Measurements from ENCODE around the gene ZNF483. TPM values are rescaled to one million over a fixed set of nuclear protein-coding genes. Genes with fewer than 3 reads are reported as not detected.
A peak's percentile ranks its signal among the peaks of the same experiment; 100 is the strongest.

ZNF483 gene
- total RNA-seq (2021; fragmentation: NEBNext Ultra II Directional; extraction: Animal tissue kit (Norgen Biotek cat#: 25700)): under 1 TPM; 0.33 to 0.94 (median 0.84) TPM
- long read RNA-seq: 0 reads

- DNase-seq: peak; percentile 7
- Mint-ChIP-seq H3K4me1 (ENCODE audit: low read depth) (peaks cover 24% of the 10 kb centered on the region), H3K27ac (peak within 1 kb of the TSS; percentile 45), H3K4me3 (peak within 1 kb of the TSS; percentile 87), H3K9me3 (peaks cover 4% of the 10 kb centered on the region; the same call in 1 of the 2 replicates), H3K27me3 (ENCODE audit: insufficient read depth) (peaks cover 6% of the 10 kb centered on the region), H3K36me3 (ENCODE audit: low read depth) (peaks cover 5% of the 10 kb centered on the region; the same call in 1 of the 2 replicates)
- no peak for TF ChIP-seq CTCF (IDR thresholded peaks at IDR 0.05)
These were observed at the start of gene ZNF483 for GRCh38 chr9:111525056-111525977. TSS of gene ZNF483 (plus strand) at chr9:111525179. CDS start at chr9:111527396, 2,217 bp downstream.

GRCh38 chr9:111475195-111475594 is 49.8 kb upstream of the ZNF483 start:
- H3K4me3 Mint-ChIP-seq: no peak overlapping the region
- H3K27me3 Mint-ChIP-seq (ENCODE audit: insufficient read depth): no peaks in the 10 kb centered on the region; the same call in 1 of the 2 replicates
- no peak for TF ChIP-seq CTCF (IDR thresholded peaks at IDR 0.05)
- H3K36me3 Mint-ChIP-seq (ENCODE audit: low read depth): peaks cover 7% of the 10 kb centered on the region; the same call in 1 of the 2 replicates
- no peak overlapping the region for H3K27ac Mint-ChIP-seq
- peaks cover 20% of the 10 kb centered on the region for H3K4me1 Mint-ChIP-seq (ENCODE audit: low read depth)
- no peaks in the 10 kb centered on the region for H3K9me3 Mint-ChIP-seq
- no peak for DNase-seq

GRCh38 chr9:111477677-111478076 is 47.3 kb upstream of the ZNF483 start:
- no peak for TF ChIP-seq CTCF (IDR thresholded peaks at IDR 0.05)
- Mint-ChIP-seq H3K36me3 (ENCODE audit: low read depth) (peaks cover 7% of the 10 kb centered on the region; the same call in 1 of the 2 replicates), H3K4me3 (no peak overlapping the region), H3K4me1 (ENCODE audit: low read depth) (peaks cover 39% of the 10 kb centered on the region), H3K27me3 (ENCODE audit: insufficient read depth) (no peaks in the 10 kb centered on the region; the same call in 1 of the 2 replicates), H3K9me3 (no peaks in the 10 kb centered on the region), H3K27ac (no peak overlapping the region)
- no peak for DNase-seq

GRCh38 chr9:111481885-111482636 is 42.9 kb upstream of the ZNF483 start:
- Mint-ChIP-seq H3K27ac (peak overlapping the region; percentile 86), H3K9me3 (no peaks in the 10 kb centered on the region), H3K36me3 (ENCODE audit: low read depth) (peaks cover 7% of the 10 kb centered on the region; the same call in 1 of the 2 replicates), H3K4me1 (ENCODE audit: low read depth) (peaks cover 41% of the 10 kb centered on the region), H3K4me3 (peak overlapping the region; percentile 87), H3K27me3 (ENCODE audit: insufficient read depth) (no peaks in the 10 kb centered on the region; the same call in 1 of the 2 replicates)
- no peak for TF ChIP-seq CTCF (IDR thresholded peaks at IDR 0.05)
- DNase-seq: peak; percentile 31

GRCh38 chr9:111482694-111483438 is 42.1 kb upstream of the ZNF483 start:
- H3K27me3 Mint-ChIP-seq (ENCODE audit: insufficient read depth): no peaks in the 10 kb centered on the region; the same call in 1 of the 2 replicates
- H3K9me3 Mint-ChIP-seq: no peaks in the 10 kb centered on the region
- no peak for TF ChIP-seq CTCF (IDR thresholded peaks at IDR 0.05)
- H3K4me3 Mint-ChIP-seq: peak overlapping the region; percentile 87
- no peaks in the 10 kb centered on the region for H3K36me3 Mint-ChIP-seq (ENCODE audit: low read depth)
- H3K4me1 Mint-ChIP-seq (ENCODE audit: low read depth): peaks cover 35% of the 10 kb centered on the region
- DNase-seq: peak; percentile 43
- H3K27ac Mint-ChIP-seq: peak overlapping the region; percentile 86

Data from HFFc6 (cell line).